GM21529 (cell line): ENCODE data around the gene DNAJC8.

ENCODE experiments used
- ATAC-seq: cut with Tn5 transposase; IDR thresholded peaks from one replicate; pipeline ENCODE4 v1.9.1; 2021; ENCODE audit not compliant: unreplicated experiment

Gene DNAJC8

DNA sequence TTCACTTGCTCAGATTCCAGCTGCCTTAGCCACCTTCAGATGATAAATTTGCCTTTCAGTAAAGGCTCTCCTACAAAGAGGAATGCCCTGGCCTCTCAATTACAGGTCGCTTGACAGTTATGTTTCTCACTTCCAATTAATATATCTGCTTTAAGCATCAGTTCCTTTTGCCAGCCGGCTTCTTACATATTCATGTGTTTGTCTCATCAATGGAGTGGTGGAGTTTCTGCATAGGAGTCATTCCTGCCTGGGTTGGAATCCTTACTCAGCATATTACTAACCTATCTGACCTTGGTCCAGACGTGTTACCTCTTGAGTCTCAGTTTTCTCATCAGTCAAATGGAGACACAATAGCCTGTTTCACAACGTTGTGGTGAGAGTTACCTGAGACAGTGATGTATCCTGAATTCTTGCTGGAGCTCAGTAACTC is 17.1 kb upstream of the DNAJC8 start:
- no peak for ATAC-seq

DNA sequence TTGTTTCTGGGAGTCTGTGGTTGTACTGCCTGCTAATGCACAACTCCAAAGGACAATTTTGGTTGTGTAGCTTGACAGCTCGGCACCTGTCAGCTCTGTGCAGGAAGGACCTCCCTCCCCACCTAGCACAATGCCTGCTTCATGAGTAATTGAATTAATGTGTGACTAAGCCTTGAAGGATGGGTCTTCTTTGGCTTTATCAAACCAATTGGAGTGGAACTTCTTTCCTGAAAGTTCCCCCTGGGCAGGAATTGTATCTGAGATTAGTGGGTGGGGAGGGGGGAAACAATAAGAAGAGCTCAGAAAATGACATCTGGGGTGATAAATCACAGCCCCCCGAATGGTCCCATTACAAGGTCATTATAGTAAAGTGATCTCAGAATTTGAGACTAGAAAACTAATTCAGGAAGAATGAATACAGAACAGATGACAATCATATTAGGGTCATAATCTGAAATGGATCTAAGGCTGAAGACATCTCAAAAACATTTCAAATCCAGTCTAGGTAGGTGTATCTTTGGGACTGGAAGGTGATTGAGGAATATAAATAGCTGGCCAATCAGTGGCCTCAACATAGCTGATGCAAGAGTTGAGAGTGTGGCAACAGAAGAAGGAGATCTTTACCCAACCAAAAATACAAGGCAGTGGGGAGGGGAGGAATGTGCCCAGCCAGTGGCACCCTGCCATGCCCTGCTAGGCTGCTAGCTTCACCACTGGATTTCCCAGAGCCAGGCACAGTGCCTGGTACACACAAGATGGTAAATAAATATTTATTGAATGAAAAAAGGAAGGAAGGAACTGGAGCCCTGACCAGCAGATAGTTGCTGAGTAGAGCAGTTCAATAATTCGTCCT is 16.4 kb upstream of the DNAJC8 start:
- no peak for ATAC-seq

DNA sequence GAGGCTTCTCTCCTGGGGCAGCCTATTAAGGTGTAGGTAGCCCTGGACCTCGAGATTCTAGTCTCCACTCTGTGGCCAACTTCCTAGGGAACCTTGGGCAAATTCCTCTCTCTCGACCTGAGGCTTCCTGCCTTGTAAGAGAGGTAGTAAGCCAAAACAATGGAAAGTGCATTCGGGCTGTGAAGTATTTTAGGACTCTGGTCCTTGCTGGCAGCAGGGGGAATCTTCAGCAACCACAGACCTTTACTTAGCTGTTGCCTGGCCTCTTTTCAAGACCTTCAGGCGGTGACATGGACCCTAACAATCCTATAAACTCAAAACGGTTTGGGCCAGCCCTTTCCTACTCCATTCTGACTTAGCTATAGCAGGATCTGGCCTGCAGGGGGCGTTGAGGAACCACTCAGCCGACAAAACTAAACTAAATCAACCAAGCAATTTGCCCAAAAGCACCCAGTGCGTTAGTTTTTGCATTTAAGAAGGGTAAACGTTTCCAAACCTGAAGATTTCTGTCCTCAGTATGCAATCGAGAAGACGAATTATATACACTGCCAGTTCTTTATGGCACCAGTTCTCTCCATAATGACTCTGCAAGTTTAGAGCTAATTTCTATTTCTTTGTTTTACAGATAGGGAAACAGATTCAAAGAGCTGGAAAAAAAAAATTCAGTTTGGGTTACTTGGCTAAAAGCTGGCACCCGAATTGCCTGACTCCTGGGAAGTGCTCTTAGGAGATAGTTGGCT is 15.6 kb upstream of the DNAJC8 start:
- ATAC-seq: no peak

DNA sequence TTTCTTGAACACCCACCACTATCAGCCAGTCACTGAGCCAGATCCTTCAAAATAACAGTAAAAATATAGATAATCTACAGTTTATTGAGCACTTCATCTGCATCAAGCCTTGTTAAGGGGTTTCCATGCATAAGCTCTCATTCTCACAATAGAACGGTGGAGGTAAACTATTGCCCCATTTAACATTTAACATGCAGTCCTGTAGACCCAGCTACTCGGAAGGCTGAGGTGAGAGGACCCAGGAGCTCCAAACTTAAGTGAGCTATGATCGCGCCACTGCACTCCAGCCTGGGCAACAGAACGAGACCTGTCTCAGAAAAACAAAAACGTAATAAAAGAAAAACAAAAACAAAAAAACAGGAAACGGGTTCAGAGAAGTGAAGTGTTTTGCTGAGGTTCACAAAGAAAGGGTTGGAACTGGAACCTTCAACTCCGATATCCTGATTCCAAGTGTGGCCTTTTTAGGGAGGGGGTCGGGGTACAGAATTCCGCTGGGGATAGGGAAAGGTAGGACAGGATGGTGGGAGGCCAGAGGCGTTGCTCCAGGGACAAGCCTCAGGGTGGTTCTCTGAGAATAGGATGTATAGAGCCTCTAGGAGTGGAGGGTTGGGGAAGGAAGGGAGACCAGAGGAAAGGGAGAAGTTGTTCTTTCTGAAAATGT is 14.9 kb upstream of the DNAJC8 start:
- ATAC-seq: no peak

DNA sequence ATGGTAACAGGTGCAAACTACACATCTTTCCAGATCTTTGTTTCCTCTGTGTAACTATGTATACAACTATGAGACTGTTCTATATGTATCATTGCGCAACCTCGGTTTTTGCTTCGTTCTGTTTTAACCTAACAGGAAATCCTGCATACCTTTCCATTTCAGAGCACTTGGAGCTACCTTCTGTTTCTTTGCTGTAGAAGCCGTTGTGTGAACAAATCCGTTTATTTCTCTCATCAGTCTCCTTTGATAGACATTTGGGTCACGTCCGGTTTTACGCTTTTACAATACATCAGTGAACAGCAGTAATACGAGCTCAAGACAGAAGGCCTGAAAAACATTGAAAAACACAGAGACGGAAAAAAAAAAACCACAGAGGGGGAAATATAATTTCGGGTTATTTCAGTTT is 13.6 kb upstream of the DNAJC8 start:
- ATAC-seq: no peak

DNA sequence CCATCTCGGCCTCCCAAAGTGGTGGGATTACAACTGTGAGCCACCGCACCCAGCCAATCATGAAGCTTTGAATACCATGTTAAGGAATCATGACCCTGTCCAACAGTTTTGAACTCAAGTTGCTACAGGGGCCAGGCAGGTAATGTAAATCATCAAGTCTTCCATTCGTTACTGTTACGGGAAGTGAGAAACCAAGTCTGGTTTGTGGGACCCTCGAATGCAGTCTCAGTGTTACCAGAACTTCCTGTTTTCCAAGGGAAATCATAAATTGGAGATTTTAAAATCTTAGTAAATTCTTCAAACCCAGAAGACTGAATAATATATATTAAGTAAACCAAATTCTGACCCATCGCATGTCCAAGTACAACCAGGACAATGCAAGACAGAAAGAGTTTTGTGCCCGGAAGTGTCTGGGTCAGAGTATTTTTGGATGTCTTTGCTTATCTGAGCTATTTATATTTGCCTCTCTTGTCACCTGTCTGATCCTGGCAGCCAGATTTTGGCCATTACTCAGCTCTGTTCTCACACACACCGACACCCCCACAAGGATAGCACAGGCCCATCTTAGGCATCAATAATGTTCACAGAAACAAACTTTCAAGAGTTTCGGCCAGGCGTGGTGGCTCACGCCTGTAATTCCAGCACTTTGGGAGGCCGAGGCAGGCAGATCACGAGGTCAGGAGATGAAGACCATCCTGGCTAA is 11.9 kb upstream of the DNAJC8 start:
- ATAC-seq: no peak

DNA sequence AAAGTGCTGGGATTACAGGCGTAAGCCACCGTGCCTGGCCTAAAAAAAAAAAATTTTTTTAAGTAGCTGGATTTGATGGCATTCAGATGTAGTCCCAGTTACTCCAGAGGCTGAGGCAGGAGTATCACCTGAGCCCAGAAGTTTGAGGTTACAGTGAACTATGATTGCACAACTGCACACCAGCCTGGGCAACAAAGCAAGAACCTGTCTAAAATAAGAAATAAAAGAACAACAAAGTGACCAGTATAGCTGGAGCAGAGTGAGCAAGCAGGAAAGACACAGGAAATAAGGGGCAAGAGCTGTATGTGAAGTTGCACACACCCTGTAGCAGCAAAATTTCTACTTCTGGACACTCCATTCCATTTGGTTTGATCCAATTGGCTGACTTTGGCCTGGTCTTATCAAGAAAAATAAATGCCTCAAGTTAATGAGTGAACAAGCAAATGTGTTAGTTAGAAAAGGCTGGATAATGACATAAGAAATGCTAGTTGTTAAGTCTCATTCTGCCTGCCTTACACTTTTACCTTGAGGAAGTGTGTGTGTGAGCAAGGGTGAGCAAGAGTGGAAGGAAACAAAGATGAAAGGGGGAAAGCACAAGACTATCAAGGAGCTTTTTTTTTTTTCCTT is 11.0 kb upstream of the DNAJC8 start:
- no peak for ATAC-seq

DNA sequence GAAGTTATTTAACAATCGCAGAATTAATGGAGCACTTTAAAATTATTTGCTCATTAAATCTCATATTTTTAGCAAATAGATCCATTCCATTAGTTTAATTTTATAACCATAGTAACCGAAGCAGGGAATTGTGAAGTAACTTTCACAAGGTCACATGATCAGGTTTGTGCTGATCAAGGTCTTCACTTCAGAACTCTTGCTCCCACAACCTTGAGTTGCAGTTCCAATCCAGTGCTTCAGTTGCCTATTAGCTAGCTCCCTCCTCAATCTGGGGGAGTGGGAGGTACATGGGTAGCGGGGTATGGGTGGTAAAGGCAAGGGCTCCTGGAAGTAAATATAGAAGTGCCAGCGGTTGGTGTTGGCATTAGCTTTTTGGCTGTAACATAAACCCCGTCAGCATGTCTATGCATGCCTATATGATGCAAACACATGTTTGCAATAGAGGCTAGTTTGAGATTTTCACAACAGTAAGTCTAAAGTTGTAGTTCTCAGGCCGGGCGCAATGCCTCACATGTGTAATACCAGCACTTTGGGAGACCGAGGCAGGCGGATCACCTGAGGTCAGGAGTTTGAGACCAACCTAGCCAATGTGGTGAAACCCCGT is 8.9 kb upstream of the DNAJC8 start:
- no peak for ATAC-seq

DNA sequence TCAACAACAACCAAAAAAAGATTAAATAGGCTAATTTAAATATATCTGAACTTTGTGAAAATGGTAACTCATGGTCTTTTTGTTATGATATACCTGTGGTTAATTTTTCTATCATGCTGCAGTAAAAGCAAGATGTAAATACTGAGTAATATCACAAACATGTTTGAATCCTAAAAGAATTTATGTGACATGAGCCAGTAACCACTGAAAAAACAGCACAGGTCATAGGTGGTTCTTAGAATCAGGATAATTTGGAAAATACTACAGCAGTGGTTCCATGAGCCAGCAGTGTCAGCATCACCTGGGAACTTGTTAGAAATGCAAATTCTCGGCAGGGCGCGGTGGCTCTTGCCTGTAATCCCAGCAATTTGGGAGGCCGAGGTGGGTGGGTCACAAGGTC is 7.2 kb upstream of the DNAJC8 start:
- no peak for ATAC-seq

DNA sequence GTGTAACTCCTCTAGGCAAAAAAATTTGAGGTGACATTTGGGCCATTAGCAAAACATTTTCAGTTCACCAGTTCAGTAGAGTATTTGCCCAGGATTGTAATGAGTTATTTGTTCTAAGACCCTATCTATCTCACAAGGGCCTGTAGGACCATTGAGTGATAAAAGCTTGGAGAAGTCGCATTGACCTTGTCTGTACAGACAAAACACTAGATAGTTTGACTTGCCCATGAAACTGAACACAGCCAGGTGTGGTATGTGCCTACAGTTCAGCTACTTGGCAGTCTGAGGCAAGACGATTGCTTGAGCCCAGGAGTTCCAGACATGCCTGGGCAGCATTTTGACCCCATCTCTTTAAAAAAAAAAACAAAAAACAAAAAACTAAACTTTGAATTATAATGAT is 6.2 kb upstream of the DNAJC8 start:
- no peak for ATAC-seq

DNA sequence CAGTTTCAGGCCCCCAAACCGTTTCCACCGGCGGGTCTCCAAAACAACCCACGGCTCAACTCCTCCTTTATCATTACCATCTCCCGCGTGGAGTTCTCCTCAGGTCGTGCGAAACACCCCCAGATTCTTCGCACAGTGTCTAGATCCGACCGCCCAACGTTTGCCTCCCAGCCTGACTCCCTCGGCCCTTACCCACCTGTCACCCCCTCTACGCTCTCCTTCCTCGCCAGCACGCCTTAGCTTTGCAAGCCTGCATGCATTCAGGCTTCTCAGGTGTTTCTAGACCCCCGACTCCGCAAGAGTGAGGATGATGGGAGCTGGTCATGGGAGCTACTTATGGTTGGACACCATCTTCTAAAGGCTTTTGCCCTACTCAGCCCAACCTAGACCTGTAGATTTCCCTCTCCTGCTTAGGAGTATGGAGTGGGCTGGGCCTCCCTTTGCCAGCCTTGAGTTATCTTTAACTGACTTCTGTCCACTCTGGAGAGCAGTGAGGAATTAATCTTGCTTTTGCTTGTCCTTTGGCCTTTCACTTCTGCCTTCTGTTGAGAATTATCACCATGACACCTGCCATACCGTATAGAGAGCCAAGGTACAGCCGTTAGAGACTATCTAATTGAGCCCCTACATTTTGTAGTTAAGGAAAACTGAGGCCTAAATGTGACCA is 4.0 kb upstream of the DNAJC8 start:
- ATAC-seq: no peak

DNA sequence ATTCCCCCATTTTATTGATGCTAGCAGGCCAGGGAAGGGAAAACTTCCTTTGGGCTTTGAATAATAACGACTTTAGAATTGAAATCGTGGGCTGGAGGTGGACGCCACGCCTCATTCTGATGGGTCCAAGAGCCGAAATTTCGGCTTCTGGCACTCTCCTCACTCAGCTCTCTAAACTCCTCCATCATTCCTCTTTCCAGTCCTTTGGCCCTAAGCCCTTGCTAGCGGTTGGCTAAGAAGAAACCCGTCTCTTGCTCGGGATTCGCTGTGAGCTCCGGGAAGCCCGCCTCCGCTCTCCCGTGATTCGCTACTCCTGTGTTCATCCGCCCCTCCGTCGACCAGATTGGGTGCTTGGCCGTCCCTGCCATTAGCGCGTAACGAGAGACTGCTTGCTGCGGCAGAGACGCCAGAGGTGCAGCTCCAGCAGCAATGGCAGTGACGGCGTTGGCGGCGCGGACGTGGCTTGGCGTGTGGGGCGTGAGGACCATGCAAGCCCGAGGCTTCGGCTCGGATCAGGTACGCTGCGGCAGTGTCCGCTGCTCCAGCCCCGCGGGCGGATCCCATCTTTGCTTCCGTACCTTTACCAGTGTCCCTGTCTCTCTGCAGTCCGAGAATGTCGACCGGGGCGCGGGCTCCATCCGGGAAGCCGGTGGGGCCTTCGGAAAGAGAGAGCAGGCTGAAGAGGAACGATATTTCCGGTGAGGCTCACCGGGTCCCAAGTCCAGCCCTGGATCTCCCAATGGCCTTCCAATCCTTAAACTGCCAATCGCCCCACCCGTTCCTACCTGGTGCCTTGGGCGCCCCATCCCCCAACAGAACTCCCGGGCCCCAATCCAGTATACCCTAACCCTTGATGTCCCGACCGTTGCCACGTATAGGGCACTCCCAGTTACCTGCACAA is 3.2 kb upstream of the DNAJC8 start, which contains the start of gene ATP5IF1:
Gene ATP5IF1 (plus strand): TSS at position 370 of the 901 bp plus-strand sequence. CDS start 60 bp downstream, at position 430.
- peak; percentile 87 for ATAC-seq

DNA sequence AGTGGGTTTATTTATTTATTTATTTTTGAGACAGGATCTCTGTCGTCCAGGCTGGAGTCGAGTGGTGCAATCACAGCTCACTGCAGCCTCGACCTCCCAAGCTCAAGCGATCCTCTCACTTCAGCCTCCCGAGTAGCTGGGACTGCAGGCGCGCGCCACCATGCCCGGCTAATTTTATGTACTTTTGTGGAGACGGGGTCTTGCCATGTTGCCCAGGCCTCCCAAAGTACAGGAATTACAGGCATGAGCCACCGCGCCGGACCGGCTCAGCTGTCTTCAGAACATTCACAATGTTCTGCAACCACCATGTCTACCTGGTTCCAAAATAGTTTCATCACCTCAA is 406 bp upstream of the DNAJC8 start:
- ATAC-seq: no peak

DNA sequence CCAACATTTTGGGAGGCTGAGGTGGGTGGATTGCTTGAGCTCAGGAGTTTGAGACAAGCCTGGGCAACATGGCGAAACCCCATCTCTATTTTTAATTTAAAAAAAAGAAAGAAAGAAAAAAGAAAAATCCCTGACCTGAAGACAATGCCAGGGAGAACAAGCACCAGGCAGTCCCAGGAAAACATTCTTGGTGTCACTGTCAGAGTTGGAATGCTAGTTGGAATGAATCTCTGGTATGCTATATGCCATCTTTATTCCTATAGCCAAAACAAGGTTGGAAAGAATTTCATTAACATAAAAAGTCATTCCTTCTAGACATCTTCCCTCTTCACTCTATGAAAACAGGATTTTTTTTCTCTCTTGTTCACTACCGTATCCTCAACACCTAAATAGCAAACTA is 2.8 kb downstream of the DNAJC8 start:
- no peak for ATAC-seq

DNA sequence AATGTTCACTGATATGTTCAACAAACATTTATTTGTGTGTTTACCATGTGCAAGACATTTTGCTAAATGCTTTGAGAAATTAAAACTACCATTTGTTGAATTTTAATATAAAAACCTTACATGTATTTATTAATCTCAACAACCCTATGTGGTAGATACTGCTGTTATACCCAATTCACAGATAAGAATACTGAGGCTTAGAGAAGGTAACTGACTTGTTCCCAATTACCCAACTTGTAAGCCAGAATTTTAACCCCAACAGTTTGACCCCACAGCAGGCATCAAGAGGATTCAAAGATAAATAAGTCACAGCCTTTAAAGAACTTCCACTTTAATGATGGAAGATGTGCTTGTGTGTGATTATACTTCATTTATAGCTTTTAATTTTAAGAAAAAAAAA is 3.7 kb downstream of the DNAJC8 start:
- ATAC-seq: no peak

DNA sequence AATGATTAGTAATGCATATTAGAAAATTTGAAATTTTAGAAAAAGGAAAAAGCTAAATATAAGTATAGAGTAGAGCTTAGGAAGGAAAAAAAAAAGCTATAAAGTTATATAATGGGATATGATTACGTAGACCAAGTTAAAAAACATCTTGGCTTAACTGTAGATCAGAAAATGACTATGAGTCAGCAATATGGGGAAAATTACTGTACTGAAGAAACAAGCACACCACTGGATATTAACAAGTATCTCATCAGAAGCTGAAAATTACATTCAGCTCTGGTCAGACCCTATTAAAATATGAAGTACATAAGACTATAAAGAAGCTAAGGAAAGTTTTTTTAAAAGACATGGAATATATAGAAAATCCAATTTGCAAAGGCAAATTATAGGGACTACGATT is 19.5 kb downstream of the DNAJC8 start:
- ATAC-seq: no peak

DNA sequence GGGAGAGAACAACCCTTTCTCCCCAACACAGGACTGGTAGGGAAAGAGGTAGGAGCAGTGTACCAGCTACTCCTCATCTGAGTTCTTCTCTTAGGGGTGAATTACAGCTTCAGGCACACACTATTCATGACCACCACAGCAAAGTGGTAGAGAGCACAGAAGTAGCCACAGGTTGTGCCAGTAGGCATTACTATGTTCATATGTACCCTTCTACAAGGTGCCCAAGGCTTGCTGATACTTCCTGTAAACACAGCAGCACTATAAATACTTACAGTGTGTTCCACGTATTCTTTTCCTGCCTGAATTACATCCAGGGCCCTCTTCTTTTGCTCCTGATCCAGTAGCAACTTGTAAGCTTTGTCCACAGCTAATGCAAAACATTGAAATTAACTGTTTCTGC is 23.1 kb downstream of the DNAJC8 start:
- ATAC-seq: no peak

DNA sequence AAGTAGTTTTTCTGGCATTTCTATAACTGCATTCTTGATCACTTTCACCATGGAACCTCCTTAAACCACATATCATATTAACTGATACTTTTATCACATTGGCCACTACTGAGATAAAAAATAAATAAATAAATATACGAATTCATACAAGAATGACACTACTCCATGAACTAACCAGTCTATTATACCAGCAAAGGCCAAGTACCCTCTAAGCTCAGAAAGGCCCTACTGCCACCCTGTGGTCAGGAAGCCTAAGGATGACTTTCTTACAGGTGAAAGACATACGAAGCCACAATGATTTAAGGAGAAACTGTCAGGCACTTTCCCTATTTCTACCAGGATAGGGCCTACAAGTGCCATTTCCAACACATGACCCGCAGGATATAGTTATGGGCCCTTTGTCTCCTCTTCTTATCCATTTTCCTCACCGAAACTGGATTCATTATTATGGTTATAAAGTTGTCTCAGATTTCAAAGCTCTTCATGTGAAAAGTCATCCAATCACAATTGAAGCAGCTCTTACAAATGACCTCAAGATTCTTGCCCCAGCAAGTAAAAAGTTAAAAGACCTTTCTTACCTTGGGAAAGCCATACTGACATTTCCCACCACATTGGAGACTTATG is 23.9 kb downstream of the DNAJC8 start:
- ATAC-seq: no peak
